HG02642 (cell line): ENCODE data around the gene VAV3.
"Not testable (repeated sequence)": the region's sequence is repeated elsewhere in the genome, so short reads cannot be mapped to it uniquely, and the experiment has no call there.

Source experiments
- ATAC-seq: cut with Tn5 transposase; IDR thresholded peaks from one replicate; pipeline ENCODE4 v1.9.1; 2021; ENCODE audit warnings: mild to moderate bottlenecking; ENCODE audit not compliant: unreplicated experiment, poor library complexity

Gene VAV3

GRCh38 chr1:107766533-107766932 lies 198.4 kb downstream of the VAV3 start:
- no peak for ATAC-seq

- no peak for ATAC-seq
Measured at GRCh38 chr1:107762751-107763390, 202.1 kb downstream of the VAV3 start.

GRCh38 chr1:107760065-107760464 lies 204.9 kb downstream of the VAV3 start:
- no peak for ATAC-seq

GRCh38 chr1:107750364-107750959 lies 214.5 kb downstream of the VAV3 start:
- no peak for ATAC-seq

- no peak for ATAC-seq
Measured at GRCh38 chr1:107748531-107748930, 216.4 kb downstream of the VAV3 start.

- ATAC-seq, result no peak
Measured at GRCh38 chr1:107741242-107741641, 223.7 kb downstream of the VAV3 start.

GRCh38 chr1:107740579-107740978 lies 224.4 kb downstream of the VAV3 start:
- ATAC-seq, result no peak

- no peak for ATAC-seq
Measured at GRCh38 chr1:107739651-107740050, 225.3 kb downstream of the VAV3 start.

GRCh38 chr1:107739201-107739600 lies 225.8 kb downstream of the VAV3 start:
- no peak for ATAC-seq

- ATAC-seq, result not testable (repeated sequence)
Measured at GRCh38 chr1:107733401-107733800, 231.6 kb downstream of the VAV3 start.

- no peak for ATAC-seq
Measured at GRCh38 chr1:107727866-107728265, 237.1 kb downstream of the VAV3 start.

- no peak for ATAC-seq
Measured at GRCh38 chr1:107726860-107727259, 238.1 kb downstream of the VAV3 start.

- no peak for ATAC-seq
Measured at GRCh38 chr1:107724648-107725047, 240.3 kb downstream of the VAV3 start.

- not testable (repeated sequence) for ATAC-seq
Measured at GRCh38 chr1:107720210-107720609, 244.8 kb downstream of the VAV3 start.

- ATAC-seq, result no peak
Measured at GRCh38 chr1:107710005-107710404, 255.0 kb downstream of the VAV3 start.

- no peak for ATAC-seq
Measured at GRCh38 chr1:107707111-107707510, 257.9 kb downstream of the VAV3 start.

GRCh38 chr1:107706182-107706581 lies 258.8 kb downstream of the VAV3 start:
- no peak for ATAC-seq

GRCh38 chr1:107704911-107705310 lies 260.1 kb downstream of the VAV3 start:
- no peak for ATAC-seq

- ATAC-seq, result no peak
Measured at GRCh38 chr1:107702946-107703571, 261.9 kb downstream of the VAV3 start.

- ATAC-seq, result not testable (repeated sequence)
Measured at GRCh38 chr1:107700651-107701050, 264.3 kb downstream of the VAV3 start.

- ATAC-seq, result no peak
Measured at GRCh38 chr1:107698161-107698560, 266.8 kb downstream of the VAV3 start.

- no peak for ATAC-seq
Measured at GRCh38 chr1:107695341-107695740, 269.6 kb downstream of the VAV3 start.
